DOHH2 (cell line): ENCODE data around the gene TDRD6.

Experiments
- H3F3A ChIP-seq: fragments of 200-600 bp; sonication (generic), shearing (Covaris generic); 2 replicates; pipeline ENCODE4 v1.6.0; 2016; ENCODE audit warnings: antibody characterized with exemption, mild to moderate bottlenecking; ENCODE audit not compliant: control insufficient read depth, insufficient read depth
- H3K27ac ChIP-seq: fragments of 200-600 bp; sonication (generic); 2 replicates; pipeline ENCODE4 v1.5.1; 2014; ENCODE audit warnings: low read depth, mild to moderate bottlenecking, low read length, moderate library complexity
- H3K27me3 ChIP-seq: fragments of 200-600 bp; sonication (generic); 2 replicates; pipeline ENCODE4 v1.6.1; 2014; ENCODE audit warnings: mild to moderate bottlenecking, low read length, mixed read lengths; ENCODE audit not compliant: control insufficient read depth
- H3K36me3 ChIP-seq: fragments of 200-600 bp; sonication (generic); 2 replicates; pipeline ENCODE4 v1.6.1; 2014; ENCODE audit warnings: mild to moderate bottlenecking, low read length, moderate library complexity, mixed read lengths; ENCODE audit not compliant: control insufficient read depth
- H3K4me1 ChIP-seq: fragments of 200-600 bp; sonication (generic); 2 replicates; pipeline ENCODE4 v1.6.1; 2014; ENCODE audit warnings: mild to moderate bottlenecking, low read length, mixed read lengths; ENCODE audit not compliant: control insufficient read depth
- H3K4me2 ChIP-seq: fragments of 200-600 bp; sonication (generic); 2 replicates; pipeline ENCODE4 v1.6.0; 2014; ENCODE audit warnings: mild to moderate bottlenecking, low read length, moderate library complexity
- H3K4me3 ChIP-seq: fragments of 200-600 bp; sonication (generic); 2 replicates; pipeline ENCODE4 v1.5.1; 2014; ENCODE audit warnings: mild to moderate bottlenecking, low read length, mixed read lengths
- H3K79me2 ChIP-seq: fragments of 200-600 bp; sonication (generic); 2 replicates; pipeline ENCODE4 v1.6.1; 2014; ENCODE audit warnings: mild to moderate bottlenecking, low read length, mixed read lengths; ENCODE audit not compliant: control insufficient read depth
- H3K9me2 ChIP-seq: fragments of 200-600 bp; sonication (generic); replicated peaks from 2 replicates; pipeline ENCODE4 v1.6.1; 2014; ENCODE audit warnings: mild to moderate bottlenecking, low read length, mixed read lengths; ENCODE audit not compliant: control insufficient read depth
- H3K9me3 ChIP-seq: fragments of 200-600 bp; sonication (generic); 2 replicates; pipeline ENCODE4 v1.6.1; 2014; ENCODE audit warnings: antibody characterized with exemption, low read length, mixed read lengths; ENCODE audit not compliant: control insufficient read depth, insufficient read depth
- H4K20me1 ChIP-seq: fragments of 200-600 bp; sonication (generic); 2 replicates; pipeline ENCODE4 v1.6.0; 2014; ENCODE audit warnings: low read depth, mild to moderate bottlenecking, antibody characterized with exemption, low read length, moderate library complexity; ENCODE audit not compliant: control insufficient read depth, insufficient read depth
- EZH2phosphoT487 ChIP-seq: fragments of 200-600 bp; sonication (generic); IDR thresholded peaks from 2 replicates; pipeline ENCODE4 v1.6.1; 2017; ENCODE audit warnings: borderline replicate concordance, mild to moderate bottlenecking, antibody characterized with exemption, low read length, moderate library complexity, mixed read lengths
- TF ChIP-seq, protein P1 (sequence below): fragments of 200-600 bp; sonication (generic); IDR thresholded peaks from one replicate; pipeline ENCODE4 v1.5.1; 2014; ENCODE audit warnings: antibody characterized with exemption, mild to moderate bottlenecking, low read depth, low read length; ENCODE audit not compliant: poor library complexity, severe bottlenecking

Gene TDRD6, protein sequence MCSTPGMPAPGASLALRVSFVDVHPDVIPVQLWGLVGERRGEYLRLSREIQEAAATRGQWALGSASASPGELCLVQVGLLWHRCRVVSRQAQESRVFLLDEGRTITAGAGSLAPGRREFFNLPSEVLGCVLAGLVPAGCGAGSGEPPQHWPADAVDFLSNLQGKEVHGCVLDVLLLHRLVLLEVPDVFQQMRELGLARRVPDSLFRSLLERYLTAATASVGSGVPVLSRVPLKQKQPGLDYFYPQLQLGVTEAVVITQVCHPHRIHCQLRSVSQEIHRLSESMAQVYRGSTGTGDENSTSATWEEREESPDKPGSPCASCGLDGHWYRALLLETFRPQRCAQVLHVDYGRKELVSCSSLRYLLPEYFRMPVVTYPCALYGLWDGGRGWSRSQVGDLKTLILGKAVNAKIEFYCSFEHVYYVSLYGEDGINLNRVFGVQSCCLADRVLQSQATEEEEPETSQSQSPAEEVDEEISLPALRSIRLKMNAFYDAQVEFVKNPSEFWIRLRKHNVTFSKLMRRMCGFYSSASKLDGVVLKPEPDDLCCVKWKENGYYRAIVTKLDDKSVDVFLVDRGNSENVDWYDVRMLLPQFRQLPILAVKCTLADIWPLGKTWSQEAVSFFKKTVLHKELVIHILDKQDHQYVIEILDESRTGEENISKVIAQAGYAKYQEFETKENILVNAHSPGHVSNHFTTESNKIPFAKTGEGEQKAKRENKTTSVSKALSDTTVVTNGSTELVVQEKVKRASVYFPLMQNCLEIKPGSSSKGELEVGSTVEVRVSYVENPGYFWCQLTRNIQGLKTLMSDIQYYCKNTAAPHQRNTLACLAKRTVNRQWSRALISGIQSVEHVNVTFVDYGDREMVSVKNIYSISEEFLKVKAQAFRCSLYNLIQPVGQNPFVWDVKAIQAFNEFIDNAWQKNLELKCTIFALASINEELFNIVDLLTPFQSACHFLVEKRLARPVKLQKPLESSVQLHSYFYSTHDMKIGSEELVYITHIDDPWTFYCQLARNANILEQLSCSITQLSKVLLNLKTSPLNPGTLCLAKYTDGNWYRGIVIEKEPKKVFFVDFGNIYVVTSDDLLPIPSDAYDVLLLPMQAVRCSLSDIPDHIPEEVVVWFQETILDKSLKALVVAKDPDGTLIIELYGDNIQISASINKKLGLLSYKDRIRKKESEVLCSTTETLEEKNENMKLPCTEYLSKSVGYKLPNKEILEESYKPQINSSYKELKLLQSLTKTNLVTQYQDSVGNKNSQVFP (N-terminal part only)

DNA sequence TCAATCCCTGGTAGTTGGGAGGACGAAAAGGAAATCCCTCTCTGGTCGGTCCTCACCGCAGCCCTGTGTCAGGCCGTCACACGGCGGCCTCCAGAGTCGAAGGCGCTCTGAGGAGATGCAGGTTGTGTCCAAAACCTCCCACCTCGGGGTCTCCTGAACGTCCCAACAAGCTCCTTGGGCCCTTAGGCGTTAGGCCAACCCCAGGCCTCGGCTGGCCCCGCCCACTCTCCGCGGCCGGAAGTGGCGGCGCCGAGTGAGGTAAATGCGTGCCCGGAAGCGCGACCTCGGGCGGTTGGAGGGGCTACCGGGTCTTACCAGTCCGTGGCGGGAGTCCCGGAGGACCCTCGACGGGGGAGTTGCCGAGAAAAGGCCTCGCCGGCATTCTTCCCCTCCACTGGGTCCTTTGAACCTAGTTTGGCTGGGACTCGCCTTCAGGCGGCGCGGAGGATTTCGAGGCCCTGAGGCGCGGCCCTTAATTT lies at the start of gene TDRD6:
TDRD6 (plus strand) TSS at position 267 of the 479 bp plus-strand sequence. CDS start 244 bp downstream, outside the sequence.
- Histone ChIP-seq H3K4me3 (no peak within 1 kb of the TSS), H3F3A (no peaks in the 10 kb centered on the region), H3K4me2 (no peak within 1 kb of the TSS), H3K9me3 (peaks cover 5% of the 10 kb centered on the region; the same call in 1 of the 2 replicates), H3K27me3 (no peaks in the 10 kb centered on the region), H3K9me2 (no peaks in the 10 kb centered on the region), H3K27ac (no peak within 1 kb of the TSS), H4K20me1 (no peaks in the 10 kb centered on the region), H3K79me2 (no peaks in the 10 kb centered on the region), H3K4me1 (no peaks in the 10 kb centered on the region), H3K36me3 (no peaks in the 10 kb centered on the region)
- TF ChIP-seq, protein P1, sequence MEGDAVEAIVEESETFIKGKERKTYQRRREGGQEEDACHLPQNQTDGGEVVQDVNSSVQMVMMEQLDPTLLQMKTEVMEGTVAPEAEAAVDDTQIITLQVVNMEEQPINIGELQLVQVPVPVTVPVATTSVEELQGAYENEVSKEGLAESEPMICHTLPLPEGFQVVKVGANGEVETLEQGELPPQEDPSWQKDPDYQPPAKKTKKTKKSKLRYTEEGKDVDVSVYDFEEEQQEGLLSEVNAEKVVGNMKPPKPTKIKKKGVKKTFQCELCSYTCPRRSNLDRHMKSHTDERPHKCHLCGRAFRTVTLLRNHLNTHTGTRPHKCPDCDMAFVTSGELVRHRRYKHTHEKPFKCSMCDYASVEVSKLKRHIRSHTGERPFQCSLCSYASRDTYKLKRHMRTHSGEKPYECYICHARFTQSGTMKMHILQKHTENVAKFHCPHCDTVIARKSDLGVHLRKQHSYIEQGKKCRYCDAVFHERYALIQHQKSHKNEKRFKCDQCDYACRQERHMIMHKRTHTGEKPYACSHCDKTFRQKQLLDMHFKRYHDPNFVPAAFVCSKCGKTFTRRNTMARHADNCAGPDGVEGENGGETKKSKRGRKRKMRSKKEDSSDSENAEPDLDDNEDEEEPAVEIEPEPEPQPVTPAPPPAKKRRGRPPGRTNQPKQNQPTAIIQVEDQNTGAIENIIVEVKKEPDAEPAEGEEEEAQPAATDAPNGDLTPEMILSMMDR = no peak
- TF ChIP-seq EZH2phosphoT487 = no peak

DNA sequence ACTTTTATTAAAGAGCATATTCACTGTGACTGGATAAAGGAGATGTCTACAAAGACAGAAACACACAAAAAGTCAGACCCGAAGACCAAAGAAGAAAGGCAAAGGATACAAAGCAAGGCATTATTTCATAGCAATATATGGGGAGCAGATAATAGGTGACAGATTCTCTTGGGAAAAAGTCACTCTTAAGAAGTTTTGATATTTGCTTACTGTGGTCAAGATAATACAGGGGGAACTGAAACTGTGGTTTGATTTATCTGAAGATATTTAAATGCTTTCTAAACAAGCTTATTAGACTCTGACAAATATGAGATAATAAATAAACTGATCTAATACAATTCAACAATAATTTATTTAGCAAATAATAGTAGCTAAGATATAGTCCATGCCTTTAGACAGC lies 49.8 kb upstream of the TDRD6 start:
- H3K9me2 ChIP-seq = no peaks in the 10 kb centered on the region
- H3K79me2 ChIP-seq = peaks cover 58% of the 10 kb centered on the region
- peak overlapping the region; percentile 97 for H3K27ac ChIP-seq
- no peaks in the 10 kb centered on the region for H3K27me3 ChIP-seq
- peak overlapping the region; percentile 78 for H3K4me3 ChIP-seq
- TF ChIP-seq, protein P1 = no peak
- TF ChIP-seq EZH2phosphoT487 = no peak
- no peaks in the 10 kb centered on the region for H3K9me3 ChIP-seq
- peaks cover 92% of the 10 kb centered on the region for H3K4me1 ChIP-seq
- H3K36me3 ChIP-seq = peaks cover 40% of the 10 kb centered on the region
- peaks cover 16% of the 10 kb centered on the region for H3F3A ChIP-seq
- H3K4me2 ChIP-seq = peak overlapping the region; percentile 99
- H4K20me1 ChIP-seq = no peaks in the 10 kb centered on the region

DNA sequence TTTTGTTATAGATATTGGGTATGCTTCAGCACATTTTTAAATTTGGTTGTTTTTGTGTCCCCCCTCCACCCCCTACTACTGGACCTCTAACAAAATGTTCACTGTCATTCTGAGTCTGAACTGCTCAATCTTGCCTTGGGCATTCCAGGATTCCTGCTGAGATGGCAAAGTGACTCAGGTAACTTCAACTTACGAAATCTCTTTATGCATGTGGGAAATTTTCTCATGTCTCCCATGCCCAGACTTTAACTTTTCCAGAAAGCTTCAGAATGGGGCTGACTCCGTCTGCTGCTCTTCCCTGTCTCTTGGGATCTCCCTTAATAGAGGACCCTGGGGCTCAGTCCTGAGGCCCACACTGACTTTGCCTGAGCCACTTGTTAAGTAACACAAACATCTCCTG lies 49.0 kb upstream of the TDRD6 start:
- Histone ChIP-seq H3K9me3 (no peaks in the 10 kb centered on the region), H4K20me1 (no peaks in the 10 kb centered on the region), H3K4me3 (peak overlapping the region; percentile 78), H3K27me3 (no peaks in the 10 kb centered on the region), H3K4me1 (peaks cover 98% of the 10 kb centered on the region), H3K36me3 (peaks cover 40% of the 10 kb centered on the region), H3K9me2 (no peaks in the 10 kb centered on the region), H3K79me2 (peaks cover 62% of the 10 kb centered on the region), H3K27ac (peak overlapping the region; percentile 97), H3F3A (peaks cover 16% of the 10 kb centered on the region), H3K4me2 (peak overlapping the region; percentile 99)
- TF ChIP-seq, protein P1 = no peak
- TF ChIP-seq EZH2phosphoT487 = no peak
